Body of pancreas (tissue), 4 donors: ENCODE data around the gene SSR4. TPM values are rescaled to one million over a fixed set of nuclear protein-coding genes. Genes with fewer than 3 reads are reported as not detected.

Experiments used
- ATAC-seq: fragments of 150-250 bp; one replicate; pipeline ENCODE4 v1.9.1; 2016
- DNase-seq, 4 donors: peaks; one replicate each; pipeline ENCODE4 v3.0.0-alpha.2; 2019
- H3K27ac ChIP-seq, 4 donors: fragments of 200-600 bp; sonication (generic); 1 replicate in 3 of 4; 2 replicates in 1 of 4; pipeline versions ENCODE4 v1.5.1 to v1.6.1; 2016 to 2019; ENCODE audit warnings: mild to moderate bottlenecking in 1 of 4, mixed read lengths in 1 of 4, moderate library complexity in 1 of 4
- H3K27me3 ChIP-seq, 2 donors: fragments of 200-600 bp; sonication (generic); one replicate each; pipeline ENCODE4 v1.6.0; 2016; ENCODE audit warnings: mild to moderate bottlenecking in 1 of 2
- H3K36me3 ChIP-seq, 2 donors: fragments of 200-600 bp; sonication (generic); replicated peaks in 1 of 2; 2 replicates each; pipeline ENCODE4 v1.5.1; 2016; ENCODE audit warnings: low read depth in 2 of 2; ENCODE audit not compliant: insufficient read depth in 1 of 2
- H3K4me1 ChIP-seq: fragments of 200-600 bp; sonication (generic); one replicate; pipeline ENCODE4 v1.6.0; 2016
- H3K4me3 ChIP-seq, 2 donors: fragments of 200-600 bp; sonication (generic); 1 replicate in 1 of 2; 2 replicates in 1 of 2; pipeline ENCODE4 v1.5.1; 2016 to 2019
- H3K9me3 ChIP-seq, 3 donors: fragments of 200-600 bp; sonication (generic); 1 replicate in 2 of 3; 2 replicates in 1 of 3; pipeline ENCODE4 v1.5.1; 2016
- POLR2A ChIP-seq, 3 donors: fragments of 450-650 bp; IDR thresholded peaks; one replicate each; pipeline ENCODE4 v1.6.1; 2016; ENCODE audit warnings: antibody characterized with exemption in 3 of 3, mild to moderate bottlenecking in 2 of 3
- whole genome bisulfite sequencing, 2 donors: methylation state at CpG; one replicate each; pipeline ENCODE4 v1.1.5; 2017; 5-methylcytosine and 5-hydroxymethylcytosine counted together
- intact Hi-C: fragments of 100-400 bp; cut with DNase I; formaldehyde crosslinking; loops from one replicate; pipeline ENCODE4 v1.15.1; 2023
- total RNA-seq, 2 donors: library from RNA; depleted of rRNA; stranded (reverse); fragments of >200 nt; gene quantifications; one replicate each; pipeline ENCODE4 v1.1.0, GENCODE V29; 2016
- TF ChIP-seq, protein P1 (sequence below), 7 experiments: fragments of 450-650 bp in 4 of 7; fragments of 200-600 bp in 3 of 7; sonication (generic) in 3 of 7; IDR thresholded peaks; one replicate each; pipeline ENCODE4 v1.5.1; 2016 to 2019; ENCODE audit warnings: antibody characterized with exemption in 7 of 7

SSR4 gene
- total RNA-seq, 2 donors from 2014 or later: 115 to 238 TPM

DNA sequence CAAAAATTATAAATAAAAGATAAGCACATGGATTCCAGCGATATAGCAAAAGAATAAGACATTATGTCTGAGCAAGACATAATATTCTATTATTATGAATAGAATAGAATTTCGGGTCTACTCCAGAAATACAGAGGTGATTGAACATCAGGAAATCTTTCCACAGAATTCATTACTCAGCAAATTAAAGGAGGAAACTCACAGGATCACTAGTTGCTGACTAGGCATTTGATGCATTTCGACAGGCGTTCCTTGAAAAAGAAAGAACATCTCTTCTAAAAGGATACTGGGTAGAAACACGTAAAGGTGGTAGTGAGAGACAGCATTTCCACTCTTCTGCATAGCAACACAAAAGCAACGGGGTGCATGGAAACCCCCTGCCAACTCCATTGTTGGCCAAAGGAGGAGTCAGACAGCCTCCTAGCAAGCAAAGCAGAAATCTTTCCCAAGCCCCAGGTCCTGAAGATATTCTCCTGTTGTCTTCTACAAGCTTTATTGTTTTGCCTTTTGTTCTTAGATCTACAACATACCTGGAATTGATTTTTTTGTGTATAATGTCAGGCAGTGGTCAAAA, 50.1 kb downstream of the SSR4 start:
- H3K27ac ChIP-seq: no peak overlapping the region
- no peaks in the 10 kb centered on the region for H3K4me1 ChIP-seq
- no peaks in the 10 kb centered on the region for H3K36me3 ChIP-seq
- 16 to 23% methylated on average over 6 of the region's 6 CpGs for WGBS, 2 donors
- no peak overlapping the region for H3K4me3 ChIP-seq
- DNase-seq (no peak), ATAC-seq (no peak)
- intact Hi-C loops: no loop called here
- TF ChIP-seq, protein P1, sequence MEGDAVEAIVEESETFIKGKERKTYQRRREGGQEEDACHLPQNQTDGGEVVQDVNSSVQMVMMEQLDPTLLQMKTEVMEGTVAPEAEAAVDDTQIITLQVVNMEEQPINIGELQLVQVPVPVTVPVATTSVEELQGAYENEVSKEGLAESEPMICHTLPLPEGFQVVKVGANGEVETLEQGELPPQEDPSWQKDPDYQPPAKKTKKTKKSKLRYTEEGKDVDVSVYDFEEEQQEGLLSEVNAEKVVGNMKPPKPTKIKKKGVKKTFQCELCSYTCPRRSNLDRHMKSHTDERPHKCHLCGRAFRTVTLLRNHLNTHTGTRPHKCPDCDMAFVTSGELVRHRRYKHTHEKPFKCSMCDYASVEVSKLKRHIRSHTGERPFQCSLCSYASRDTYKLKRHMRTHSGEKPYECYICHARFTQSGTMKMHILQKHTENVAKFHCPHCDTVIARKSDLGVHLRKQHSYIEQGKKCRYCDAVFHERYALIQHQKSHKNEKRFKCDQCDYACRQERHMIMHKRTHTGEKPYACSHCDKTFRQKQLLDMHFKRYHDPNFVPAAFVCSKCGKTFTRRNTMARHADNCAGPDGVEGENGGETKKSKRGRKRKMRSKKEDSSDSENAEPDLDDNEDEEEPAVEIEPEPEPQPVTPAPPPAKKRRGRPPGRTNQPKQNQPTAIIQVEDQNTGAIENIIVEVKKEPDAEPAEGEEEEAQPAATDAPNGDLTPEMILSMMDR (IDR thresholded peaks at IDR 0.05): no peak
- TF ChIP-seq POLR2A (IDR thresholded peaks at IDR 0.05): no peak
- H3K9me3 ChIP-seq: no peaks in the 10 kb centered on the region
- H3K27me3 ChIP-seq: no peaks in the 10 kb centered on the region

DNA sequence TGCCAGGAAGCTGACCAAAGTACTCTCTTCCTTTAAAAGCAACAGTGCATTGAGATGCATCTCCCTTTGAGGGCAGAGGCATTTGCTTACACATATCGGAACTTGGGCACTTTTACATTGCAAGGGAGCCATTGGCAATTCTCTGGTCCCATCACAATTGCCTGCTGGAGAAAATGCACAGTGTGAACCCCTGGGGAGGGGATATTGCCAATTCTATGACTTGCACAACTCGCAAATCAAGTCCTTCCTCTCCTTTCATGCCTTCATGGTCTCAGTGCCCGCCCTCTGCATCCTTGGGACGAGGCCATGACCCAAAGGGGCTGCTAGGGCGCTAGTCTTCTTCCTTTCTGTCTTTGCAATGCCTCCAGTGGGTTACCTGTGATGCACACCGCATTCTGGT, 50.7 kb downstream of the SSR4 start:
- DNase-seq: no peak
- Histone ChIP-seq H3K36me3 (no peaks in the 10 kb centered on the region), H3K4me1 (no peaks in the 10 kb centered on the region), H3K9me3 (no peaks in the 10 kb centered on the region), H3K27me3 (no peaks in the 10 kb centered on the region), H3K4me3 (no peak overlapping the region), H3K27ac (no peak overlapping the region)
- WGBS, 2 donors: 27 to 51% methylated on average over 5 to 6 of the region's 6 CpGs
- TF ChIP-seq POLR2A (IDR thresholded peaks at IDR 0.05): no peak
- TF ChIP-seq, protein P1 (IDR thresholded peaks at IDR 0.05): no peak
- ATAC-seq: no peak
- intact Hi-C loops: no loop called here

DNA sequence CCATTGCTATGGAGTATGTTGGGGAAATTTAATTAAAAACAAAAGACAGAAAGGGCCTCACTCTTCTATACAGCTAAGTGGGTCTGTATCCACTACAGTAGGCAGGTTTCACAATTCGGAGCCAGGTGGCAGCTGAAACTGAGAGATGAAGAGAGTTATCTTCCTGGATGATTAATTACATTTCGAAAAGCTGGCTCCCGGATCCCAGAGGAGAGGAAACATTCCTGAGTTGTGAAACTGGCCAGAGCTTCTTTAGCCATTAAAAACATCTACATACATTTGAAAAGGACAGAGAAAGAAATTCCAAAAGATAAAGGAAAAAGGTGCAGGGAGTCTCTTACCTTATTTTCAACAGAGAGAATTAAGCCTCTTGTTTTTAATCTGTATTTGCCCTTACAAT, 51.4 kb downstream of the SSR4 start:
- intact Hi-C loops: no loop called here

More for the DNA sequence above, 51.4 kb downstream of the SSR4 start:
- ATAC-seq (no peak), DNase-seq (no peak)
- no peaks in the 10 kb centered on the region for H3K9me3 ChIP-seq
- H3K4me1 ChIP-seq: no peaks in the 10 kb centered on the region
- no peak overlapping the region for H3K27ac ChIP-seq
- H3K27me3 ChIP-seq: no peaks in the 10 kb centered on the region
- H3K36me3 ChIP-seq: no peaks in the 10 kb centered on the region
- H3K4me3 ChIP-seq: no peak overlapping the region
- 0 to 4% methylated on average over 3 of the region's 3 CpGs for whole genome bisulfite sequencing, 2 donors
- no peak for TF ChIP-seq POLR2A (IDR thresholded peaks at IDR 0.05)
- TF ChIP-seq, protein P1 (IDR thresholded peaks at IDR 0.05): no peak

Other genes with a start within 250 kb of the SSR4 start
- gene CCNQ, start 195.5 kb upstream of the SSR4 start, total RNA-seq: 10 to 100 TPM in 1 of 2 donors, 1 to 10 TPM in 1; 8.6 to 23.9 TPM
- not detected for gene DUSP9, start 147.5 kb upstream of the SSR4 start, total RNA-seq
- not detected for gene PNCK, start 120.9 kb upstream of the SSR4 start, total RNA-seq
- gene SLC6A8, start 106.7 kb upstream of the SSR4 start, total RNA-seq: 10 to 100 TPM; 11.7 to 18.5 TPM
- gene BCAP31, start 70.3 kb upstream of the SSR4 start, total RNA-seq: 10 to 100 TPM; 64.6 TPM
- 10 to 100 TPM; 11.2 to 31.6 TPM for gene ABCD1, start 69.8 kb upstream of the SSR4 start, total RNA-seq
- gene PLXNB3, start 30.4 kb upstream of the SSR4 start, total RNA-seq: 10 to 100 TPM in 1 of 2 donors, 1 to 10 TPM in 1; 4.2 to 13.2 TPM
- gene SRPK3, start 13.6 kb upstream of the SSR4 start, total RNA-seq: not detected
- 10 to 100 TPM; 25.2 to 27.7 TPM for gene IDH3G, start 293 bp upstream of the SSR4 start, total RNA-seq
- gene PDZD4, start 35.9 kb downstream of the SSR4 start, total RNA-seq: 1 to 10 TPM; 1.6 to 2.6 TPM
- 1 to 10 TPM; 1.8 to 7.9 TPM for gene L1CAM, start 91.5 kb downstream of the SSR4 start, total RNA-seq
- gene AVPR2, start 110.0 kb downstream of the SSR4 start, total RNA-seq: under 1 TPM; 0.66 to 0.78 TPM
- 10 to 100 TPM in 1 of 2 donors, 1 to 10 TPM in 1; 8.6 to 16.6 TPM for gene ARHGAP4, start 131.6 kb downstream of the SSR4 start, total RNA-seq
- gene NAA10, start 140.4 kb downstream of the SSR4 start, total RNA-seq: 10 to 100 TPM; 30.3 to 74.7 TPM
- 1 to 10 TPM in 1 of 2 donors, under 1 TPM in 1; 0.66 to 6.0 TPM for gene RENBP, start 150.0 kb downstream of the SSR4 start, total RNA-seq
- 10 to 100 TPM; 16.6 to 62.6 TPM for gene HCFC1, start 177.2 kb downstream of the SSR4 start, total RNA-seq
- gene TMEM187, start 178.1 kb downstream of the SSR4 start, total RNA-seq: 10 to 100 TPM in 1 of 2 donors, 1 to 10 TPM in 1; 8.8 to 10.9 TPM
- gene IRAK1, start 225.2 kb downstream of the SSR4 start, total RNA-seq: 100 to 1,000 TPM in 1 of 2 donors, 10 to 100 TPM in 1; 51.6 to 105 TPM